H1 (cell line): ENCODE results near the gene WNT11. TPM values are rescaled to one million over a fixed set of nuclear protein-coding genes. Genes with fewer than 3 reads are reported as not detected.

Experiments
- CTCF ChIA-PET: fragments of 300-600 bp; sonication (Branson Sonifier 250); formaldehyde crosslinking; loops from one replicate; lab custom pipeline; 2021; ENCODE audit not compliant: partially characterized antibody; lab: Charles Lee
- POLR2A ChIA-PET: fragments of 300-600 bp; sonication (Branson Sonifier 250); formaldehyde crosslinking; loops from one replicate; lab custom pipeline; 2021; ENCODE audit warnings: inconsistent platforms; ENCODE audit not compliant: partially characterized antibody; lab: Charles Lee
- DNase-seq, 2 experiments: peaks; one replicate each; pipeline versions ENCODE4 v3.0.0 to v3.0.0-alpha.2; 2010 to 2022; ENCODE audit warnings: low spot score in 2 of 2, low read depth in 1 of 2, mixed read lengths in 1 of 2
- FAIRE-seq: peaks from 2 replicates; lab custom pipeline; 2011; peaks lifted over from hg19 to GRCh38; lab: Jason Lieb, UNC
- H2AFZ ChIP-seq: 2 replicates; pipeline ENCODE4 v1.8.1; 2012; ENCODE audit warnings: low read length, inconsistent platforms
- H2AK5ac ChIP-seq: 2 replicates; pipeline ENCODE4 v1.6.1; 2013; ENCODE audit warnings: low read depth, low read length
- H2BK120ac ChIP-seq: replicated peaks from 2 replicates; pipeline ENCODE3; 2013; ENCODE audit warnings: low read depth, low read length, inconsistent platforms
- H2BK12ac ChIP-seq: 2 replicates; pipeline ENCODE4 v1.6.1; 2013; ENCODE audit warnings: low read depth, low read length
- H2BK15ac ChIP-seq: 2 replicates; pipeline ENCODE4 v1.6.1; 2013; ENCODE audit warnings: low read length
- H2BK20ac ChIP-seq: 2 replicates; pipeline ENCODE4 v1.6.1; 2013; ENCODE audit warnings: low read length
- H2BK5ac ChIP-seq: 2 replicates; pipeline ENCODE4 v1.6.1; 2013; ENCODE audit warnings: low read depth, low read length
- H3K14ac ChIP-seq: 2 replicates; pipeline ENCODE4 v1.6.1; 2013; ENCODE audit warnings: inconsistent platforms; ENCODE audit not compliant: insufficient read length
- H3K18ac ChIP-seq: 2 replicates; pipeline ENCODE4 v1.6.1; 2013; ENCODE audit warnings: low read length; ENCODE audit errors: extremely low read depth
- H3K23ac ChIP-seq: 2 replicates; pipeline ENCODE4 v1.6.1; 2013; ENCODE audit warnings: inconsistent platforms; ENCODE audit not compliant: insufficient read length
- H3K23me2 ChIP-seq: 2 replicates; pipeline ENCODE4 v1.6.1; 2013; ENCODE audit warnings: low read depth, low read length
- H3K27ac ChIP-seq: 2 replicates; pipeline ENCODE4 v1.6.1; 2011; ENCODE audit warnings: low read depth, low read length, inconsistent platforms
- H3K27me3 ChIP-seq, 4 experiments: replicated peaks in 1 of 4; 1 replicate in 1 of 4; 2 replicates in 3 of 4; pipeline versions ENCODE4 v1.6.1 to v1.8.1; 2011 to 2013; ENCODE audit warnings: low read length in 3 of 4, mild to moderate bottlenecking in 3 of 4, inconsistent platforms in 2 of 4, mixed read lengths in 2 of 4, moderate library complexity in 1 of 4; ENCODE audit not compliant: control insufficient read depth in 3 of 4, insufficient read depth in 3 of 4; ENCODE audit errors: extremely low read depth in 1 of 4
- H3K36me3 ChIP-seq, 4 experiments: 2 replicates each; pipeline versions ENCODE4 v1.6.1 to v1.8.1; 2011 to 2013; ENCODE audit warnings: mild to moderate bottlenecking in 4 of 4, low read length in 3 of 4, moderate library complexity in 2 of 4, control low read depth in 1 of 4, inconsistent platforms in 1 of 4; ENCODE audit not compliant: insufficient read depth in 4 of 4, control insufficient read depth in 2 of 4
- H3K4ac ChIP-seq: replicated peaks from 2 replicates; pipeline ENCODE3; 2013; ENCODE audit warnings: low read length, low read depth, mixed read lengths, inconsistent platforms; ENCODE audit not compliant: insufficient read length
- H3K4me1 ChIP-seq, 4 experiments: replicated peaks in 1 of 4; 1 replicate in 1 of 4; 2 replicates in 3 of 4; pipeline versions ENCODE4 v1.6.1 to v1.8.1; 2011 to 2013; ENCODE audit warnings: low read length in 3 of 4, inconsistent platforms in 2 of 4, mixed read lengths in 1 of 4; ENCODE audit not compliant: insufficient read depth in 4 of 4, control insufficient read depth in 3 of 4
- H3K4me2 ChIP-seq, 2 experiments: 2 replicates each; pipeline versions ENCODE4 v1.6.1 to v1.8.1; 2011 to 2013; ENCODE audit warnings: low read depth in 2 of 2, low read length in 2 of 2, control low read depth in 1 of 2, inconsistent platforms in 1 of 2, mild to moderate bottlenecking in 1 of 2; ENCODE audit not compliant: insufficient read depth in 1 of 2
- H3K4me3 ChIP-seq, 4 experiments: fragments of 200-600, 300-600 bp in 1 of 4; sonication (generic), shearing (Covaris generic), sonication (Bioruptor Twin) in 1 of 4; 2 replicates each; pipeline versions ENCODE4 v1.5.1 to v1.8.1; 2011 to 2016; ENCODE audit warnings: low read length in 4 of 4, low read depth in 3 of 4, control low read depth in 2 of 4, inconsistent platforms in 2 of 4, mild to moderate bottlenecking in 2 of 4, mixed read lengths in 1 of 4, moderate library complexity in 1 of 4; ENCODE audit not compliant: insufficient read depth in 2 of 4; ENCODE audit errors: extremely low read depth in 1 of 4
- H3K56ac ChIP-seq: replicated peaks from 2 replicates; pipeline ENCODE3; 2013; ENCODE audit warnings: low read depth, mild to moderate bottlenecking, mixed read lengths, low read length, inconsistent platforms; ENCODE audit not compliant: insufficient read length
- H3K79me1 ChIP-seq: 2 replicates; pipeline ENCODE4 v1.6.1; 2013; ENCODE audit warnings: low read depth, low read length, control low read depth
- H3K79me2 ChIP-seq, 2 experiments: 2 replicates each; pipeline versions ENCODE4 v1.6.1 to v1.8.1; 2012 to 2013; ENCODE audit warnings: low read length in 2 of 2, mild to moderate bottlenecking in 2 of 2, inconsistent platforms in 1 of 2; ENCODE audit not compliant: insufficient read depth in 2 of 2, control insufficient read depth in 1 of 2
- H3K9ac ChIP-seq, 4 experiments: replicated peaks in 1 of 4; 1 replicate in 1 of 4; 2 replicates in 3 of 4; pipeline versions ENCODE4 v1.6.1 to v1.8.1; 2011 to 2013; ENCODE audit warnings: low read depth in 3 of 4, low read length in 3 of 4, control low read depth in 2 of 4, mild to moderate bottlenecking in 2 of 4, moderate library complexity in 2 of 4, inconsistent platforms in 1 of 4; ENCODE audit errors: extremely low read depth in 1 of 4
- H3K9me3 ChIP-seq, 2 experiments: 2 replicates each; pipeline versions ENCODE4 v1.6.1 to v1.8.1; 2012 to 2013; ENCODE audit warnings: mild to moderate bottlenecking in 2 of 2, moderate library complexity in 2 of 2, control low read depth in 1 of 2, inconsistent platforms in 1 of 2, low read depth in 1 of 2, low read length in 1 of 2, mixed read lengths in 1 of 2; ENCODE audit not compliant: insufficient read depth in 2 of 2
- H4K20me1 ChIP-seq, 2 experiments: replicated peaks in 1 of 2; 2 replicates each; pipeline versions ENCODE3 to v1.8.1; 2011 to 2013; ENCODE audit warnings: inconsistent platforms in 2 of 2, low read length in 2 of 2, mild to moderate bottlenecking in 1 of 2; ENCODE audit not compliant: insufficient read depth in 2 of 2, control insufficient read depth in 1 of 2
- H4K5ac ChIP-seq: 2 replicates; pipeline ENCODE4 v1.6.1; 2013; ENCODE audit warnings: low read length, low read depth, mixed read lengths, inconsistent platforms; ENCODE audit not compliant: insufficient read length
- H4K8ac ChIP-seq: 2 replicates; pipeline ENCODE4 v1.8.0; 2013; ENCODE audit warnings: mild to moderate bottlenecking, moderate library complexity, low read length, inconsistent platforms; ENCODE audit not compliant: insufficient read depth; ENCODE audit errors: extremely low read depth
- H4K91ac ChIP-seq: replicated peaks from 2 replicates; pipeline ENCODE3; 2013; ENCODE audit warnings: low read length, mixed read lengths, inconsistent platforms; ENCODE audit not compliant: insufficient read length
- BCL11A ChIP-seq, 2 experiments: IDR thresholded peaks; one replicate each; pipeline ENCODE4 v1.6.1; 2011; ENCODE audit warnings: low read depth in 2 of 2, low read length in 2 of 2, mild to moderate bottlenecking in 2 of 2
- EP300 ChIP-seq, 2 experiments: IDR thresholded peaks; 1 replicate in 1 of 2; 2 replicates in 1 of 2; pipeline ENCODE4 v1.6.1; 2011 to 2012; ENCODE audit warnings: low read depth in 2 of 2, low read length in 2 of 2, mild to moderate bottlenecking in 2 of 2, borderline replicate concordance in 1 of 2, inconsistent platforms in 1 of 2, moderate library complexity in 1 of 2
- KDM4A ChIP-seq: IDR thresholded peaks from one replicate; pipeline ENCODE4 v1.7.1; 2012; ENCODE audit warnings: low read depth, mild to moderate bottlenecking, moderate library complexity, low read length, inconsistent platforms; ENCODE audit not compliant: severe bottlenecking
- NANOG ChIP-seq: IDR thresholded peaks from 2 replicates; pipeline ENCODE4 v1.6.1; 2011; ENCODE audit warnings: low read length, low read depth, mild to moderate bottlenecking, inconsistent platforms; ENCODE audit not compliant: insufficient read depth, poor library complexity, severe bottlenecking
- POLR2AphosphoS5 ChIP-seq: IDR thresholded peaks from 2 replicates; pipeline ENCODE4 v1.6.1; 2011; ENCODE audit warnings: low read depth, low read length
- SIRT6 ChIP-seq: IDR thresholded peaks from one replicate; pipeline ENCODE4 v1.7.1; 2012; ENCODE audit warnings: low read length, inconsistent platforms
- TEAD4 ChIP-seq: IDR thresholded peaks from 2 replicates; pipeline ENCODE4 v1.6.1; 2012; ENCODE audit warnings: low read depth, low read length, inconsistent platforms, mixed read lengths
- WGBS, 2 experiments: shearing (Covaris generic) in 1 of 2; methylation state at CpG; one replicate each; pipeline versions ENCODE4 v1.1.6 to v1.1.7; 2013 to 2015; ENCODE audit warnings: low lambda C conversion rate in 2 of 2, mixed read lengths in 2 of 2, inconsistent platforms in 1 of 2, low coverage in 1 of 2, missing lambda C conversion rate in 1 of 2; ENCODE audit not compliant: insufficient replicate concordance in 2 of 2, insufficient coverage in 1 of 2, insufficient read length in 1 of 2; ENCODE audit errors: extremely low coverage in 1 of 2, missing lambda C conversion rate in 1 of 2; 5-methylcytosine and 5-hydroxymethylcytosine counted together
- polyA plus RNA-seq, 7 experiments: library from polyadenylated mRNA; depleted of rRNA in 3 of 7; stranded (reverse) in 5 of 7; unstranded in 2 of 7; fragments of >200 nt in 5 of 7; fragments of 200-250 nt in 2 of 7; gene quantifications; 1 replicate in 5 of 7; 2 replicates in 1 of 7; 4 replicates in 1 of 7; pipeline versions ENCODE4 v1.2.1 to v1.2.3, GENCODE V29; 2011 to 2013; ENCODE audit warnings: missing spikeins in 2 of 7, mixed read lengths in 2 of 7
- total RNA-seq: library from RNA; stranded (reverse); fragmentation: NEBNext Ultra II Directional; extraction: Animal tissue kit (Norgen Biotek cat#: 25700); gene quantifications from 2 replicates; pipeline ENCODE4 v1.2.1, GENCODE V29; 2021
- TF ChIP-seq, protein P1 (sequence below), 3 experiments: IDR thresholded peaks; 1 replicate in 2 of 3; 2 replicates in 1 of 3; pipeline versions ENCODE4 v1.5.1 to v1.6.1; 2011; ENCODE audit warnings: low read length in 3 of 3, mild to moderate bottlenecking in 3 of 3, inconsistent platforms in 2 of 3, low read depth in 1 of 3, moderate library complexity in 1 of 3; ENCODE audit not compliant: insufficient read depth in 1 of 3; ENCODE audit errors: control extremely low read depth in 1 of 3

WNT11 gene
- total and polyA plus RNA-seq, 2 of the 8 experiments (the other 6 are each of a cell fraction or from before 2014, with no cell fraction given) = 0.11 to 0.45 TPM

DNA sequence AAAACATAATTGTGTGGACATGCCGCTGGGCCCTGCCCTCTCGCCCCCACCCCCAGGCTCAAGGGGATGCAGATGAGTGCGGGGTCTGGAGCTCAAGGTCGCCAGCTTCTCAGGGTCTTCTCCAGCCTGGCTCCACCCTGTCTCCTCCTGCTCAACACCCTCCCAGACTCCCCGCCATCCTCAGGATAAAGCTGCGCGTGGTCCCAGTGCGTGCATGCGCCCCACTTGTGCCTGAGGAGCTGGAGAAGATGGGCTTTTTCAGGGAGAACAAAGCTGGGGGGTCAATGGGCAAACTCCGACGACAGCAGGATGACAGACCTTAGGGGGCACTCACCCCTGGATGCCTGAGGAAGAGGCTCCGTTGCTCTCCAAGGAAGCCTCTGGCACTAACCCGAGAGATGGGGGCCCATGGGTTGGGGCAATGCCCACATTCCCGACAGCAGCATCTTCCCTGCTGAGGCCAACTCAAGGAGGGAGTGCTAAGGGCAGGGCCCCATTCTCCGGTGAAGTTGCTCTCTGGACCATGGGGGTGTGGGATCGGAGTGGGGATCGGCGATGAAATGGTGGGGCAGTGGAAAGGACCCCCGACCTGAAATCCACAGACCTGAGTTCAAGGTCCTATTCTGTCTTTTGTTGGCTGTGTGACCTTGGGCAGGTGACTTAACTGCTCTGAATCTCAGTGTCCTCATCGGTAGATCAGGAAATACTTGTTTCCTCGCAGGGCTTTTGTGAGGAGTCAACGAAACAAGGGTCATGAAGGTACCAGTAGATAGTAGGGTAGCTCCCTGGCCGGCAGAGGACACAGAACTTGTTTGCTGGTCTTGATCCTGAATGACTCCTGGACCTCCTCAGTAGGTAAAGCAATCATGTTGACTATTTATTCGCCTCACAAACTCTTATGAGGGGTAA lies 47.7 kb downstream of the WNT11 start:
- no peak overlapping the region for H2AK5ac ChIP-seq
- FAIRE-seq (no peak), DNase-seq (no peak)
- no peak overlapping the region for H3K4me3 ChIP-seq
- H3K23ac ChIP-seq = no peak overlapping the region
- H3K9ac ChIP-seq = no peak overlapping the region
- H3K56ac ChIP-seq = no peak overlapping the region
- H3K4ac ChIP-seq = no peak overlapping the region
- H3K4me1 ChIP-seq = no peaks in the 10 kb centered on the region
- H3K23me2 ChIP-seq = no peaks in the 10 kb centered on the region
- H2BK12ac ChIP-seq = no peak overlapping the region
- POLR2A ChIA-PET = no interaction called here
- no peaks in the 10 kb centered on the region for H4K20me1 ChIP-seq
- no peaks in the 10 kb centered on the region for H3K9me3 ChIP-seq
- H4K5ac ChIP-seq = no peak overlapping the region
- H3K79me1 ChIP-seq = no peaks in the 10 kb centered on the region
- H3K27me3 ChIP-seq = peaks cover 0 to 4% (median 0%) of the 10 kb centered on the region in 4 experiments; a peak in 2 of 7 replicates
- H3K18ac ChIP-seq = no peak overlapping the region
- WGBS, 2 experiments = 85% methylated on average over 23 of the region's 24 CpGs; no CpG with 5 or more reads in 1 of the 2 experiments
- no peak overlapping the region for H4K91ac ChIP-seq
- no peak overlapping the region for H4K8ac ChIP-seq
- H2BK20ac ChIP-seq = no peak overlapping the region
- H2BK120ac ChIP-seq = no peak overlapping the region
- no peaks in the 10 kb centered on the region for H3K79me2 ChIP-seq
- no peak overlapping the region for H3K14ac ChIP-seq
- H2BK15ac ChIP-seq = no peak overlapping the region
- CTCF ChIA-PET = interaction anchor here (0.6 to 2.2 kb wide), 3 partner anchors 138 to 580 kb away, joined by 3 to 6 read pairs (median 4); no protein-coding TSS in a partner anchor
- H3K4me2 ChIP-seq = no peak overlapping the region
- no peak overlapping the region for H2BK5ac ChIP-seq
- H3K36me3 ChIP-seq = no peaks in the 10 kb centered on the region
- no peak overlapping the region for H3K27ac ChIP-seq
- no peak overlapping the region for H2AFZ ChIP-seq
- no peak for TF ChIP-seq BCL11A (IDR thresholded peaks at IDR 0.05; ENCODE audit: low read depth in 2 of 2, low read length in 2 of 2)
- no peak for TF ChIP-seq NANOG
- no peak for TF ChIP-seq SIRT6
- no peak for TF ChIP-seq KDM4A
- no peak for TF ChIP-seq EP300 (IDR thresholded peaks at IDR 0.05; ENCODE audit: borderline replicate concordance in 1 of 2, low read depth in 2 of 2, low read length in 2 of 2)
- no peak for TF ChIP-seq TEAD4
- TF ChIP-seq, protein P1, sequence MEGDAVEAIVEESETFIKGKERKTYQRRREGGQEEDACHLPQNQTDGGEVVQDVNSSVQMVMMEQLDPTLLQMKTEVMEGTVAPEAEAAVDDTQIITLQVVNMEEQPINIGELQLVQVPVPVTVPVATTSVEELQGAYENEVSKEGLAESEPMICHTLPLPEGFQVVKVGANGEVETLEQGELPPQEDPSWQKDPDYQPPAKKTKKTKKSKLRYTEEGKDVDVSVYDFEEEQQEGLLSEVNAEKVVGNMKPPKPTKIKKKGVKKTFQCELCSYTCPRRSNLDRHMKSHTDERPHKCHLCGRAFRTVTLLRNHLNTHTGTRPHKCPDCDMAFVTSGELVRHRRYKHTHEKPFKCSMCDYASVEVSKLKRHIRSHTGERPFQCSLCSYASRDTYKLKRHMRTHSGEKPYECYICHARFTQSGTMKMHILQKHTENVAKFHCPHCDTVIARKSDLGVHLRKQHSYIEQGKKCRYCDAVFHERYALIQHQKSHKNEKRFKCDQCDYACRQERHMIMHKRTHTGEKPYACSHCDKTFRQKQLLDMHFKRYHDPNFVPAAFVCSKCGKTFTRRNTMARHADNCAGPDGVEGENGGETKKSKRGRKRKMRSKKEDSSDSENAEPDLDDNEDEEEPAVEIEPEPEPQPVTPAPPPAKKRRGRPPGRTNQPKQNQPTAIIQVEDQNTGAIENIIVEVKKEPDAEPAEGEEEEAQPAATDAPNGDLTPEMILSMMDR (IDR thresholded peaks at IDR 0.05; ENCODE audit: control extremely low read depth in 1 of 3, insufficient read depth in 1 of 3, low read depth in 1 of 3, low read length in 3 of 3) = no peak
- no peak for TF ChIP-seq POLR2AphosphoS5
